Measurements from ENCODE around the gene CORO1C.

DNA sequence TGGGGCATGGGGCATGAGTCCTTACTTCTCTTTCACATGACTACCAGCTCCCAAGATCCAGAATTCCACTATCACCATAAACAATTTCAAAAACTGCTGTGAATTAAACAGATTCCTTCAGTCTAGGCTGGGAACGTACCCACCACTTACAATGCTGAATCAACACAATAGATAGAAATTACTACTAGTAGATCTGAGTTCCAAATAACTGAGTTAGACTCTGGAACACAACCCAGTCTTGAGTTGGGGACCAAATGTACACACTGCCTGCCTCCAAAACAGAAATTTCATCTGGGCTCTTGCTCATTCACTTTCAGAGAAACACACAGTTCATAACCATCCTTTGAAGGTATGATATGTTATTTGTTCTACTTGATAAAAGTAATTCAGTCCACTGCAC is 8.9 kb downstream of the CORO1C start:
- TF ChIP-seq POLR2A (IDR thresholded peaks at IDR 0.05) (no peak), CTCF (IDR thresholded peaks at IDR 0.05) (no peak)

Data from right lobe of liver (tissue), 4 donors.